NB4 (cell line): ENCODE data around the gene MPDU1.

Experiments
- MYC ChIP-seq: IDR thresholded peaks from 2 replicates; pipeline ENCODE4 v1.6.1; 2011; ENCODE audit warnings: low read depth, low read length
- POLR2A ChIP-seq: IDR thresholded peaks from 2 replicates; pipeline ENCODE4 v1.6.1; 2011; ENCODE audit warnings: mild to moderate bottlenecking; ENCODE audit not compliant: insufficient read length; ENCODE audit errors: extremely low read depth
- TF ChIP-seq, protein P1 (sequence below): IDR thresholded peaks from one replicate; pipeline ENCODE4 v1.5.1; 2012; ENCODE audit warnings: low read depth, low read length
- TF ChIP-seq, protein P2 (sequence below): IDR thresholded peaks from 2 replicates; pipeline ENCODE4 v1.6.1; 2011; ENCODE audit warnings: low read depth, low read length

DNA sequence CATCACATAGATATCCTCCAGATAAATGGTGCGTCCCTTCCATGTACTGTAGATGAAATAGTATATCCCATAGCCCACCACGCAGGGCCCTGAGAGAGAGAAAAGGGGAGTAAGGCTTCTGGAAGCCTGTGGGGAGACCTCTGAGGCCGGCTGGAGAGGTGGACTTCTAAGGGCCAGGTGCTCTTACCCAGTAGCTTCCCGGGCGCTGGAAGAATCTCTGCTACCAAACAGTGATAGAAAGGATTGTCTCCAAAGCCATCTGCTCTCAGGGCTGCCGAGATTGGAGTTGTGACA lies 43.3 kb downstream of the MPDU1 start:
- TF ChIP-seq, protein P1, sequence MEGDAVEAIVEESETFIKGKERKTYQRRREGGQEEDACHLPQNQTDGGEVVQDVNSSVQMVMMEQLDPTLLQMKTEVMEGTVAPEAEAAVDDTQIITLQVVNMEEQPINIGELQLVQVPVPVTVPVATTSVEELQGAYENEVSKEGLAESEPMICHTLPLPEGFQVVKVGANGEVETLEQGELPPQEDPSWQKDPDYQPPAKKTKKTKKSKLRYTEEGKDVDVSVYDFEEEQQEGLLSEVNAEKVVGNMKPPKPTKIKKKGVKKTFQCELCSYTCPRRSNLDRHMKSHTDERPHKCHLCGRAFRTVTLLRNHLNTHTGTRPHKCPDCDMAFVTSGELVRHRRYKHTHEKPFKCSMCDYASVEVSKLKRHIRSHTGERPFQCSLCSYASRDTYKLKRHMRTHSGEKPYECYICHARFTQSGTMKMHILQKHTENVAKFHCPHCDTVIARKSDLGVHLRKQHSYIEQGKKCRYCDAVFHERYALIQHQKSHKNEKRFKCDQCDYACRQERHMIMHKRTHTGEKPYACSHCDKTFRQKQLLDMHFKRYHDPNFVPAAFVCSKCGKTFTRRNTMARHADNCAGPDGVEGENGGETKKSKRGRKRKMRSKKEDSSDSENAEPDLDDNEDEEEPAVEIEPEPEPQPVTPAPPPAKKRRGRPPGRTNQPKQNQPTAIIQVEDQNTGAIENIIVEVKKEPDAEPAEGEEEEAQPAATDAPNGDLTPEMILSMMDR = no peak
- TF ChIP-seq, protein P2, sequence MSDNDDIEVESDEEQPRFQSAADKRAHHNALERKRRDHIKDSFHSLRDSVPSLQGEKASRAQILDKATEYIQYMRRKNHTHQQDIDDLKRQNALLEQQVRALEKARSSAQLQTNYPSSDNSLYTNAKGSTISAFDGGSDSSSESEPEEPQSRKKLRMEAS = no peak
- TF ChIP-seq POLR2A = no peak
- no peak for TF ChIP-seq MYC
